Chondrocyte (in vitro differentiated cells): ENCODE data around the gene IGFLR1. TPM values are rescaled to one million over a fixed set of nuclear protein-coding genes. Genes with fewer than 3 reads are reported as not detected.
A peak's percentile ranks its signal among the peaks of the same experiment; 100 is the strongest.

Experiments
- DNase-seq: peaks from one replicate; pipeline ENCODE4 v3.0.0; 2021; ENCODE audit warnings: mixed read lengths, low spot score
- H3K27ac Mint-ChIP-seq: one replicate; pipeline ENCODE4 v1.8.0; 2021; ENCODE audit warnings: mild to moderate bottlenecking, moderate library complexity, mixed read lengths; ENCODE audit not compliant: unreplicated experiment
- H3K27me3 Mint-ChIP-seq: 2 replicates; pipeline ENCODE4 v1.8.0; 2021; ENCODE audit warnings: low read depth, mixed read lengths
- H3K36me3 Mint-ChIP-seq: 2 replicates; pipeline ENCODE4 v1.8.0; 2021; ENCODE audit warnings: low read depth, mixed read lengths
- H3K4me1 Mint-ChIP-seq: 2 replicates; pipeline ENCODE4 v1.8.0; 2021; ENCODE audit warnings: low read depth, mild to moderate bottlenecking, mixed read lengths
- H3K4me3 Mint-ChIP-seq: one replicate; pipeline ENCODE4 v1.8.0; 2021; ENCODE audit warnings: mild to moderate bottlenecking, moderate library complexity, mixed read lengths; ENCODE audit not compliant: unreplicated experiment
- H3K9me3 Mint-ChIP-seq: 2 replicates; pipeline ENCODE4 v1.8.0; 2021; ENCODE audit warnings: low read depth, mixed read lengths
- total RNA-seq: library from RNA; stranded (reverse); gene quantifications from 3 replicates; pipeline ENCODE4 v1.2.1, GENCODE V29; 2021
- TF ChIP-seq, protein P1 (sequence below): fragments of 200-600 bp; sonication (generic); IDR thresholded peaks from 2 replicates; pipeline ENCODE4 v1.5.0; 2021; ENCODE audit warnings: antibody characterized with exemption, mild to moderate bottlenecking, moderate library complexity

IGFLR1 gene
- total RNA-seq, 1 donor from 2014 or later = 0.99 TPM

DNA sequence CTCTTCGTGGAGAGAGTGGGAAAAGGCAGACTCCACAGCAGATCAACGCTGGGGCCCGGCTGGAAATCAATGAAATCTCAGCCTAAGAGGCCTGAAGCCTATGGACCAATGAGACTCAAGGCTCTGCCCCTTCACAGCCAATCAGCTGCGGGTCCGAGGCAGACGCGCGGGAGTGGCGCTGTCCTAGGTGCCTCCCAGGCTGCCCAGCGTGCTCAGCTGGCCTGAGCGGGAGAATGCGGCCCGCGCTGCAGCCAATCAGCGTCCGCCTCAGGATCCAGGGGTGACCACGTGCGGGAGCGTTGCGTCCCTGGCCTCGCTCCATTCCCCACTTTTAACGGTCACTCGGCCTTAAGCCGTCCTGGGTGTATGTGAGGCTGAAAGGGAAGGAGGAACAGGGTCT lies 38.0 kb downstream of the IGFLR1 start, which contains the start of gene ZBTB32:
ZBTB32 (plus strand) TSS at position 341 of the 400 bp plus-strand sequence. CDS start 10,069 bp downstream, outside the sequence.
- Mint-ChIP-seq H3K4me3 (no peak within 1 kb of the TSS), H3K36me3 (no peaks in the 10 kb centered on the region), H3K4me1 (peaks cover 3% of the 10 kb centered on the region), H3K9me3 (no peaks in the 10 kb centered on the region), H3K27me3 (no peaks in the 10 kb centered on the region), H3K27ac (no peak within 1 kb of the TSS)
- TF ChIP-seq, protein P1, sequence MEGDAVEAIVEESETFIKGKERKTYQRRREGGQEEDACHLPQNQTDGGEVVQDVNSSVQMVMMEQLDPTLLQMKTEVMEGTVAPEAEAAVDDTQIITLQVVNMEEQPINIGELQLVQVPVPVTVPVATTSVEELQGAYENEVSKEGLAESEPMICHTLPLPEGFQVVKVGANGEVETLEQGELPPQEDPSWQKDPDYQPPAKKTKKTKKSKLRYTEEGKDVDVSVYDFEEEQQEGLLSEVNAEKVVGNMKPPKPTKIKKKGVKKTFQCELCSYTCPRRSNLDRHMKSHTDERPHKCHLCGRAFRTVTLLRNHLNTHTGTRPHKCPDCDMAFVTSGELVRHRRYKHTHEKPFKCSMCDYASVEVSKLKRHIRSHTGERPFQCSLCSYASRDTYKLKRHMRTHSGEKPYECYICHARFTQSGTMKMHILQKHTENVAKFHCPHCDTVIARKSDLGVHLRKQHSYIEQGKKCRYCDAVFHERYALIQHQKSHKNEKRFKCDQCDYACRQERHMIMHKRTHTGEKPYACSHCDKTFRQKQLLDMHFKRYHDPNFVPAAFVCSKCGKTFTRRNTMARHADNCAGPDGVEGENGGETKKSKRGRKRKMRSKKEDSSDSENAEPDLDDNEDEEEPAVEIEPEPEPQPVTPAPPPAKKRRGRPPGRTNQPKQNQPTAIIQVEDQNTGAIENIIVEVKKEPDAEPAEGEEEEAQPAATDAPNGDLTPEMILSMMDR = no peak
- DNase-seq = no peak

DNA sequence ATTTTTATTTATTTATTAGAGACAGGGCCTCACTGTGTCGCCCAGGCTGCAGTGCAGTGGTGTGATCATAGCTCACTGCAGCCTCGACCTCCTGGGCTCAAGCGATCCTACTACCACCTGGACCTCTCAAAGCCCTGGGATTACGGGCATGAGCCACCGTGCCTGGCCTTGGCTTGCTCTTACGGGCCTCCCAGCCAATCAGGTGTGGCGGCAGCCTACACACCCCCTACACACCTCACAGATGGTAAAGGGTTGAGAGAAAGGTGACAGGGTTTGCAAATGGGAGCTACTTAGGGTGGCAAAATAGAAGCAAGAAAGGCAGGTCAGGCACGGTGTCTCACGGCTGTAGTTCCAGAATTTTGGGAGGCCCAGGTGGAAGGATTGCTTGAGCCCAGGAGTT lies 38.9 kb downstream of the IGFLR1 start:
- TF ChIP-seq, protein P1 = no peak
- Mint-ChIP-seq H3K4me1 (peaks cover 3% of the 10 kb centered on the region), H3K4me3 (no peak overlapping the region), H3K27me3 (no peaks in the 10 kb centered on the region), H3K36me3 (no peaks in the 10 kb centered on the region), H3K27ac (no peak overlapping the region), H3K9me3 (no peaks in the 10 kb centered on the region)
- DNase-seq = no peak

DNA sequence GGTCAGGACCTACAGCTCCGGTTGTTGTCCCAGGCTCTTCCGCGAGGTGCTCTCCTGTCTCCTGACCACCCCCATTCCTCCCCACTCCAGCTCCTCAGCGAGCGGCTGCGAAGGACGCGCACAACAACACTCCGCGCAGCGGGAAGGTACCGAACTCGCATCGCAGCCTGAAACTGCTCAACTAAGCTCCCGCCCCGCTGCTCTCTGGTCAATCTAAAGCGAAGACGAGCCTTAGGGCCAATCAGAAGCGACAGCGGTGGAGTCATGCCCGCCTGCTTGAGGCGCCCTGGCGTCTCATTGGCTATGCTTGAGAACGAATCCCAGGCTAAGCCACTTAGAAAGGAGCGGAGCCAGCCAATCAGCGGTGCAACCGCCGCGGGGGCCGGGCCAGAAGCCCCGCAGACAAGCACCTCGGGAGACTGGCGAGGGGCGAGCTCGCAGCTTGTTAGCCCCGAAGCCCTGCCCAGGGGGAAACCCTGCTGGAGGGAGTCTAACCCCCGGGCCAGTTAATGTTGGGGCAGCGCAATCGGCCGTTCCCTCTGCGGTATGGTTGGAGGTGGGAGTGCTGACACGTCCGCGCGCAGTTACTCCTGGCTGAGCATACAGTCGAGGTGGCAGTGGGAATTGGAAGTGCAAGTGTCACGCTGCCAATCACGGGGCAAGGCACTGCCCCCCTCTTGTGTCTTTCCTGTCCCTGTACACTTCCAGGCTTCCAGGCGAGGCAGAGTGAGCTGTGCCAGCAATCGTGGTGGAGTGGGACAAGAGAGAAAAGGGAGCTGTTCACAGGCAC lies 39.8 kb downstream of the IGFLR1 start:
- Mint-ChIP-seq H3K27ac (peak overlapping the region; percentile 87), H3K4me3 (peak overlapping the region; percentile 97), H3K36me3 (no peaks in the 10 kb centered on the region), H3K4me1 (peaks cover 3% of the 10 kb centered on the region), H3K27me3 (no peaks in the 10 kb centered on the region), H3K9me3 (no peaks in the 10 kb centered on the region)
- DNase-seq = no peak
- TF ChIP-seq, protein P1 = no peak

DNA sequence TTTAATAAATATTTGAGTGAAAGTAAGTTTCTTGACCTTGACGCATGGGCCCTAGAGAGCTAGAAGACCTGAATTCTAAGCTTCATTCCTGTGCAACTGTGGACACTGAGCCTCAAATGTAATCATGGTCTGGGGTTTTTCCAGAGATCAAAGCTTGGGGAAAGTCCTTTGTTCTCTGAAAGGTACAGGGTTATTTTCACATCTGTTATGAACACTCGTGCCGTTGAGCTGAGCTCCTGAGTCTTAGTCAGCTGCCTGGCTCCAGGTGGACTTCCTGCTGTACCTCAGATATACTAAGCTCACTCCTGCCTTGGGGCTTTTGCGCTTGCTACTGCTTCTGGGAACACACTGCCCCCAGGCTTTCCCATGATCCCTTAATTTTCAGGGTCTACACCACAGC lies 45.4 kb downstream of the IGFLR1 start:
- no peak overlapping the region for H3K27ac Mint-ChIP-seq
- H3K4me3 Mint-ChIP-seq = no peak overlapping the region
- TF ChIP-seq, protein P1 = no peak

DNA sequence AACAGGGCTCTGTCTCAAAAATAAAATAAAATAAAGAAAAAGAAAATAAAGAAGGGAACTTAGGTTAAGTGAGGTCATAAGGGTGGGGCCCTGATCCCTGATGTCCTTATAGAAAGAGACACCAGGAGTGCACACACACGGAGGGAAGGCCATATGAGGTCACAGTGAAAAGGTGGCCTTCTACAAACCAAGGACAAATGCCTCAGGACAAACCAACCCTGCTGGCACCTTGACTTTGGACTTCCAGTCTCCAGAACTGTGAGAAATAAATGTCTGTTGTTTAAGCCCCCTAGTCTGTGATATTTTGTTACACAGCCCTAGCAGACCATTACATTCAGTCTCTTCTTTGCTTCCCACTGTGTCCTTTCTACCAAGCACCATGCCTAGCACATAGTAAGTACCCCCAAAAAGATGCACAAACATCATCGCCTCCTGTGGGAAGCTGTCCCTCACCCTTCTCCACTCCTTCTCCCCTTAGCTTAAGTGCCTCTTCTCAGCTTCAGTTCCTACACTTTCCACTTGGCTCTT lies 46.3 kb downstream of the IGFLR1 start:
- H3K4me1 Mint-ChIP-seq = no peaks in the 10 kb centered on the region
- H3K4me3 Mint-ChIP-seq = no peak overlapping the region
- H3K27ac Mint-ChIP-seq = no peak overlapping the region
- TF ChIP-seq, protein P1 = no peak
- H3K36me3 Mint-ChIP-seq = no peaks in the 10 kb centered on the region
- H3K27me3 Mint-ChIP-seq = no peaks in the 10 kb centered on the region
- no peaks in the 10 kb centered on the region for H3K9me3 Mint-ChIP-seq
- DNase-seq = no peak

More for the DNA sequence above, 45.4 kb downstream of the IGFLR1 start:
- no peak for DNase-seq
- H3K9me3 Mint-ChIP-seq = no peaks in the 10 kb centered on the region
- H3K4me1 Mint-ChIP-seq = no peaks in the 10 kb centered on the region
- H3K36me3 Mint-ChIP-seq = no peaks in the 10 kb centered on the region
- H3K27me3 Mint-ChIP-seq = no peaks in the 10 kb centered on the region
